GM21723 (cell line): ENCODE measurements around the gene PDZD8.
A peak's percentile ranks its signal among the peaks of the same experiment; 100 is the strongest.

ENCODE experiments used
- ATAC-seq: cut with Tn5 transposase; IDR thresholded peaks from one replicate; pipeline ENCODE4 v1.9.1; 2021; ENCODE audit warnings: mild to moderate bottlenecking, moderate library complexity; ENCODE audit not compliant: unreplicated experiment

The PDZD8 gene

GRCh38 chr10:117391436-117392205 is 16.4 kb upstream of the PDZD8 start:
- ATAC-seq, result no peak

- ATAC-seq, result no peak
Measured at GRCh38 chr10:117390420-117390819, 15.2 kb upstream of the PDZD8 start.

GRCh38 chr10:117386805-117387204 is 11.6 kb upstream of the PDZD8 start:
- ATAC-seq, result no peak

- no peak for ATAC-seq
Measured at GRCh38 chr10:117382861-117383260, 7.6 kb upstream of the PDZD8 start.

GRCh38 chr10:117374506-117375359 is 507 bp downstream of the PDZD8 start:
- peak; percentile 38 for ATAC-seq

GRCh38 chr10:117373823-117374505 is 1.3 kb downstream of the PDZD8 start:
- ATAC-seq, result peak; percentile 24

- no peak for ATAC-seq
Measured at GRCh38 chr10:117370205-117370604, 5.0 kb downstream of the PDZD8 start.

GRCh38 chr10:117367718-117368117 is 7.5 kb downstream of the PDZD8 start:
- ATAC-seq, result no peak

GRCh38 chr10:117366741-117367140 is 8.5 kb downstream of the PDZD8 start:
- ATAC-seq, result no peak

- ATAC-seq, result no peak
Measured at GRCh38 chr10:117365612-117366011, 9.6 kb downstream of the PDZD8 start.

GRCh38 chr10:117364110-117364960 is 10.9 kb downstream of the PDZD8 start:
- ATAC-seq, result no peak

- no peak for ATAC-seq
Measured at GRCh38 chr10:117363028-117363427, 12.2 kb downstream of the PDZD8 start.

GRCh38 chr10:117362313-117362712 is 12.9 kb downstream of the PDZD8 start:
- no peak for ATAC-seq

GRCh38 chr10:117360994-117361667 is 14.1 kb downstream of the PDZD8 start:
- ATAC-seq, result no peak

GRCh38 chr10:117360016-117360415 is 15.2 kb downstream of the PDZD8 start:
- no peak for ATAC-seq

GRCh38 chr10:117355072-117355471 is 20.2 kb downstream of the PDZD8 start:
- ATAC-seq, result no peak

GRCh38 chr10:117353684-117354083 is 21.6 kb downstream of the PDZD8 start:
- no peak for ATAC-seq

GRCh38 chr10:117352724-117353123 is 22.5 kb downstream of the PDZD8 start:
- no peak for ATAC-seq

- no peak for ATAC-seq
Measured at GRCh38 chr10:117351996-117352395, 23.2 kb downstream of the PDZD8 start.

- no peak for ATAC-seq
Measured at GRCh38 chr10:117351558-117351957, 23.7 kb downstream of the PDZD8 start.
